ENCODE measurements around the gene SLC27A5.

Gene SLC27A5, protein sequence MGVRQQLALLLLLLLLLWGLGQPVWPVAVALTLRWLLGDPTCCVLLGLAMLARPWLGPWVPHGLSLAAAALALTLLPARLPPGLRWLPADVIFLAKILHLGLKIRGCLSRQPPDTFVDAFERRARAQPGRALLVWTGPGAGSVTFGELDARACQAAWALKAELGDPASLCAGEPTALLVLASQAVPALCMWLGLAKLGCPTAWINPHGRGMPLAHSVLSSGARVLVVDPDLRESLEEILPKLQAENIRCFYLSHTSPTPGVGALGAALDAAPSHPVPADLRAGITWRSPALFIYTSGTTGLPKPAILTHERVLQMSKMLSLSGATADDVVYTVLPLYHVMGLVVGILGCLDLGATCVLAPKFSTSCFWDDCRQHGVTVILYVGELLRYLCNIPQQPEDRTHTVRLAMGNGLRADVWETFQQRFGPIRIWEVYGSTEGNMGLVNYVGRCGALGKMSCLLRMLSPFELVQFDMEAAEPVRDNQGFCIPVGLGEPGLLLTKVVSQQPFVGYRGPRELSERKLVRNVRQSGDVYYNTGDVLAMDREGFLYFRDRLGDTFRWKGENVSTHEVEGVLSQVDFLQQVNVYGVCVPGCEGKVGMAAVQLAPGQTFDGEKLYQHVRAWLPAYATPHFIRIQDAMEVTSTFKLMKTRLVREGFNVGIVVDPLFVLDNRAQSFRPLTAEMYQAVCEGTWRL

DNA sequence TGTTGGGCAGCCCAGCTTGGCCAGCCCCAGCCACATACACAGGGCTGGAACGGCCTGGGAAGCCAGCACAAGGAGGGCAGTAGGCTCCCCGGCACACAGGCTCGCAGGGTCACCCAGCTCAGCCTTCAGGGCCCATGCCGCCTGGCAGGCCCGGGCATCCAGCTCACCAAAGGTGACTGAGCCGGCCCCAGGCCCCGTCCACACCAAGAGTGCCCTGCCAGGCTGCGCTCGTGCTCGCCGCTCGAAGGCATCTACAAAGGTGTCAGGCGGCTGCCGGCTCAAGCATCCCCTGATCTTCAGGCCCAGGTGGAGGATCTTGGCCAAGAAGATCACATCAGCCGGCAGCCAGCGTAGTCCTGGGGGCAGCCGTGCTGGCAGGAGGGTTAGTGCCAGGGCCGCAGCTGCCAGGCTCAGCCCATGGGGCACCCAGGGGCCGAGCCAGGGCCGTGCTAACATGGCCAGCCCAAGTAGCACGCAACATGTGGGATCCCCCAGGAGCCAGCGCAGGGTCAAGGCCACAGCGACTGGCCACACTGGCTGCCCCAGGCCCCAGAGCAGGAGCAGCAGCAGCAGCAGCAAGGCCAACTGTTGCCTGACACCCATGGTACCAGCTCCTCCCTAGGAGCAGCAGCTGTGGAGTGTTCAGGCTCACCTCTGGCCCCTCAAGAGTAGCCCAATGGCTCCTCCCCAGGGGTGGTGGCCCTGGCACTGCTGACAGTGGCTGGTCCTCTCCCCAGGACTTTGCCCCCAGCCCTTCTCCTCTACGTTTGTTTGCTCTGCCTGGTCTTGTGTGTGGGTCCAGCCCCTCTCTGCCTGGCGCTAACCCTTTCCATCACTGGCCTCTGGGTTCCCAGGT lies at the start of gene SLC27A5:
Gene SLC27A5, minus strand, starts transcription at position 640 of the 856 bp plus-strand sequence. Its CDS starts 37 bp downstream, at position 603.
- DNase-seq, result no peak

GRCh38 chr19:58560921-58561320 lies 49.1 kb upstream of the SLC27A5 start:
- DNase-seq, result no peak

DNA sequence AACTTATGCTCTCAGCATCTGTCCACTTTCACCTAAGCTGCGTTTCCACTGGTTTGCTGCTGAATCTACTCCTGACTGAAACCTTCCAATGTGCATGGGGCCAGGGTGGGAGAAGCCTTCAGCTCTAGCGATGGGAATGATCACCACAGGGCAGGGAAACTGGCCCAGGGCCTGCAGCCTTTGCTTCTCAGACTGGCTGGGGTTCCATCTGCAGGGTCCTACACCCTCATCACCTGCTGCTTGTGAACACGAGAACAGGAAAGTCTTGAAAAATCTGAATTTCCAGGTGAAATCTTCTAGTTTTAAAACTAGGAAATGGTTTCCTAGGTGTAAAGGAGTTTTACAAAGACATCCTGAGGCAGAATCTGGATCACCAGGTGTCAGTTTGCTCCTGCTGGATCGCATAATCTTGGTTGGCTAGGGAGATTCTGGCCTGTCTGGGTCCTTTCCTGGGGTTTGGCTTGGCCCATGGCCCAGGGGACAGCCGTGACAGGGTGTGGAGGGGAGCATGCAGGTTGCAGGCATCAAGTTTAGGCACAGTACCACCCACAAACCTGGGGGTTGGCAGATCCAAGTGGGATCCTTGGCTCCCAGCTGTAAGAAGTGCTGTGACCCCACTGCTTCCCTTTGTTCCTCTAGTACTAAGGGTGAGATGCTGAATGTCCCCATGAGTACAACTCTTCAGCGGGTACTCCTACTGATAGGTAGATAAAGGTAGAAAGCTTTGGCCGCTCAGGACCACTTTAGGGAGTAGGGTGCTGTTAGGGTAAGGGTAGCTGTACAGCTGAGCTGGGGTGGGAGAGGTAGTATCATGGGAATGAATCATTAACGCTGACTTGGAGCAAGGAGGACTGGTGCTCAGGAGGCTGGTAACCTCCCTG lies 48.5 kb upstream of the SLC27A5 start:
- DNase-seq, result no peak

DNA sequence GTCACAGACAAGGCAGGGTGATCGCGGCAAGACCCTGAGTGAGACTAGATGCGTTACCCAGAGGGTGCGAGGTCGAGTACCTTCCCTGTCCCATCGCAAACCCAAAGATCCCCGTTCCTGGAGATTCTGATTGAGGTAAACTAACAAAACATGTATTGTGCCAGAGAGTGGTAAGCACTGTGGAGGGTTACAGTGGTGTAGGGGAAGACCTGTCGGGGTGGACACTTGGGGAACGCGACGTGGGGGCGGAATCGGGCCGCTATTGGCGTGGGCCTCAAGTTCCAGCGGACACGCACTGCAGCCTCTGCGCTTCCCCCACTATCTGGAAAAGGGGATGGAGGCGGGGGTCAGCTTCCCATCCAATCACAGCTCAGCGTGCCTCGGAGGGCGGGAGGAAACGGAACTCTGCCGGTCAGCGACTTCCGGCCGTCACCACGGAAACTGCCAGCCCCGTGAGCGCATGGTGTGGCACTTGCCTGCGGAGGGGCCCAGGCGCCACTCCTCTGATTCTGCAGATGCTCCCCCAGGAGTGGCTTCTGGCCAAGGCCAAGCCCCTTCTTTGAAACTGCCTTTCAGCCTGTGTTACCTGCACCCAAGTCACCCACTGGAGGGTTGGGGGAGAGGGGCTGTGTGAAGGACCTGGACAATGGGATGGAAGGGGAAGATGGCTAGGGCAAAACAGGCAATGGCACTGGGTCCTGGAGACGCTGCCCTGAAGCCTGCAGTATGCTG lies 47.6 kb upstream of the SLC27A5 start:
- DNase-seq, result peak; percentile 35

DNA sequence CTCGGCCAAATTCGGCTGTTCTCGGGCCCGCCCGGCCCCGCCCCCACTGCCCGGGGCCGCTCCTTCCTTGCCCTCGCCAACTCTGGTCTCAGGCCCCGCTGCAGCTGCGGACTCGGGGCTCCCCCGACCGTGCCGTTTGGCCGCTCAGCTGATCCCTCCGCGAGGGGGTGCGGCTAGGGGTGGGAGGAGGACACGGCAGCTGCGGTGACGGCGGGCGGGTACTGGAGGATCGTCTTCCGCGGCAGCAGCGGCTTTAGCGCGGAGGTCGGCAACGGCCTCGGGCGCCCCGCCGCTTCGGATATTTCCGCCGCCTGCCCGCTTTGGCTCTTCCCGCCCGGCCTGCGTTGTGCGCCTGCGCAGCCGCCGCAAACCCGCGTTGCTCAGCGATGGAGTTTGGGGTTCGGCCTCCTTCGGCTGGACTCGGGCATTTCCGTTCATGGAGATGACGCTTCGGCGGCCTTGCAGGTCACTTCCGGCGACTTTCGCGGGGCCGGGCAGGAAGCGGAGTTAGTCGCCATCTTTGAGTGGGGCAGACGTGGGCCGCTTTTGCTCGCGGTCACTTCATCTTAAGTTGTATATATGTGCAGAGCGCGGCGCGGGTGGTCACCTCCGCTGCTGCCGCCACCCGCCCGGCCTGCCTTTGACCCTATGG lies 47.0 kb upstream of the SLC27A5 start:
- DNase-seq, result peak; percentile 98

GRCh38 chr19:58558066-58558622 lies 46.4 kb upstream of the SLC27A5 start, which contains the start of gene UBE2M:
TSS of gene UBE2M (minus strand) at chr19:58558611. CDS start at chr19:58558381, 230 bp downstream.
- peak; percentile 44 for DNase-seq

DNA sequence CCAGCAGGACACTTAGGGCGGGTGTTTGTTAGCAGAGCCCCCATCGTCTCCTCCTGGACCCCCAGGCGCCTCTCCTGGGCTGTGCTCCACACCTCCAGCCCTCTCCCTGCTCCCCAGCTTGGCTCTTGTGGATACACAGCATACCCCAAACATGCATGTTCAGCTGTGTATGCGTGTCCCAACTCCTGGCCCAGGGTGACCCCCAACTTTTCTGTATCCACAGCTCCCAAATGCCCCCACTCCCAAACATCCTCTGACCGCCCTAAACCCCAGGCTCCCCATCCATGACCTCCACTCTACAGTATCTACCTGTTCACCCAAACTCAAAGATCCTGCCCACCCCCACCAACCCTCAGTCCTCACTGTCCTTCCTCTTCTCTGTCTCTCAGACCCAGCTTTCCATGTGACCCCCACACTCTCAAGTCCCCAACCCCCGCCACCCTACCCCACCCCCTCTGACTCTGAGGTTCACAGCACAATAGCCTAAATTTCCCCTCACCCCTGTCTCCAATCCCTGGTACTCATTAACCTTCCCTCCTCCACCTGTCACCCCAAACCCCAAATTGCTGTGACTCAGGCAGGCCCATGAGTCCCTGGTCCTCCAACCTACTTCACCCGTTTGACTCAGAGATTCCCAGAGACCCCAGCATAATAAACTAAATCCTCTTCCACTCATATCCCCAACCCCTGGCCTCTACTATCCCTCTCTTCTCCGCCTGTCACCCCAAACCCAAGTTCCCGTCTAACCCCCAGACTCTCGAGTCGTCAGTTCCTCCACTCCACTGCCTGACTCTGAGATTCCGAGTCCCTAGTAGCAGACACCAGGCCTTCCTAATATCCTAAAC lies 45.7 kb upstream of the SLC27A5 start:
- no peak for DNase-seq

- DNase-seq, result no peak
Measured at GRCh38 chr19:58556622-58557220, 44.9 kb upstream of the SLC27A5 start.

- DNase-seq, result no peak
Measured at GRCh38 chr19:58555920-58556621, 44.3 kb upstream of the SLC27A5 start.

DNA sequence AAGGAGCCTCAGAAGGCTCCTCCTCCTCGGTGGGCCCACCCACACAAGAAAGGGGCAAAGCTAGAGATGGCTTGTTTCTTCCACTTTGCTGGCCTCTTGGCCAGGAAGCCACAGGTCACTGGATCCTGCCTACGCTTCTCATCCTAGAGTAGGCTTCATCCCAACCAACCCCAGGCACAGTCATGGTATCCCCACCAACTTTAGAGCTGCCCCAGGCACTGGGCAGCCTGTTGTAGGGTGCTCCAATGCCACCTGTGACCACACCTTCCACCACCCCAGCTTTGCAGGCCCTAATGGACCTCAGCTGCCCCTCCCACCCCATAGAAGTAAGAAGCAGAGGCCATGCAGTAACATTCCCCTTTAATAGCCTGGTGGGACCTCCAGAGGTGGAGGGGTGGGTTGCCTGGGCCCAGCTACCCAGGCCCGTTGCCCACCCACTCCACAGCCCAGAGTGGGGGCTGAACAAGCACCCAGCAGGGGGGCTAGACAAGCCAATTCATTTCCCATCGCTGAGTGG lies 43.6 kb upstream of the SLC27A5 start:
- DNase-seq, result no peak

DNA sequence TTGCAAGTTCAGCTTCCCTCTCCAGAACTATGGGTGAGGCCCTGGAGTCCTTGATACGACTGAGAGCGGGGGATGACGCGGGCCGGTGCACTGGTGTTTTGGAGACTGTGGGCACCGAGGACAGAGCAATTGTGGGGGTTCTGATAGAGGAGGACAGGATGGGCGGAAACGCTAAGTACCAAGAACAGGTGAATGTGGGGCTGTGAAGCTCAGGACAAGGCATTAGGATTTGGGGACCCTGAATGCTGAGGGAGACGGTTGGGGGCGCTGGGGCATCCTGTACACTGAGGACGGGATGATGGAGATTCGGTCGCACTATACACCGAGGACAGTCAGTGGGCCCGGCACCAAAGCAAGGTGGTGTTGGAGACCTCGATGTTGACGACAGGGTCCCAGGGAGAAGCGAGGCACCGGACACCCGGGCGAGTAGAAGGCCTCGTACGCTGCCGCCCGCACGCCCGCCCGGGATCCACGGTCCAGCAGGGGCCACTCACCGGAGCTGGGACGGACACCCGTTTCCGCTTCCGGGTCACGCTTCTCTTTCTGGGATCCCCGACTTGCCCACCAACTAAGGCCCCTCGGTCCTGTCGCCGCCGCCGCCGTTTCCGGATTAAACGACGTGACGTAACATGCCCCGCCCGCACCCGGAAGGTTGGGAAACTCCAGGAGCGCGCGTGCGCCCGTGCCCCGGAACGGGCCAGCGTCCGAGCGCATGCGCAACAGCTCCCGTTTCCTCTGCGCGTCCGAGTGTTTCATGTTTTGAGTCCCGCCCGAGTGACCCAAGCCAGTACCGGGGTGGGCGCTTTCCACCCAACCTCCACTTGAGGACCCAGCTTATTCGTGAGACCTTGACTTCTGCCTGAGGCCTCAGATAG lies 42.9 kb upstream of the SLC27A5 start, which contains the start of gene CHMP2A:
Gene CHMP2A, minus strand, starts transcription at position 612 of the 875 bp plus-strand sequence. CDS start 893 bp downstream, outside the sequence.
- DNase-seq, result peak; percentile 95

GRCh38 chr19:58553799-58554493 lies 42.2 kb upstream of the SLC27A5 start:
- DNase-seq, result no peak

DNA sequence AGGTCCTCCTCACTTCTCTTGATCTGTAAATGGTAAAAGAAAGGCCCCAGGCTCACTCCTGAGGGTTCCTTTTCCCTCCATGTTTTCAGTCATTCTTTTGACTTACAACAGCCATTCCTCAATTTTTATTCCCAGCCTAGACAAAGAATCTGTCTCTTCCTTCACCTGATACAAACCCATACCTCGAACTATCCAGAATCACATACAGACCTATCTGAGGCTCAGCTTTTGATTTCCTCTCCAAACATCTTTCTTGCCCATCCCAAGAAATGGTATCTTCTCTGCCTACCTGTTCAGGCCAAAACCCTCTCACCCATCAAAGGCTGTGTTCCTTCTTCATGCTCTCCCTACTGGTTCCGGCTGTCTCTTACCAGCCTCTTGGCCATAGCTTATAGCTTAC lies 40.9 kb upstream of the SLC27A5 start:
- no peak for DNase-seq

DNA sequence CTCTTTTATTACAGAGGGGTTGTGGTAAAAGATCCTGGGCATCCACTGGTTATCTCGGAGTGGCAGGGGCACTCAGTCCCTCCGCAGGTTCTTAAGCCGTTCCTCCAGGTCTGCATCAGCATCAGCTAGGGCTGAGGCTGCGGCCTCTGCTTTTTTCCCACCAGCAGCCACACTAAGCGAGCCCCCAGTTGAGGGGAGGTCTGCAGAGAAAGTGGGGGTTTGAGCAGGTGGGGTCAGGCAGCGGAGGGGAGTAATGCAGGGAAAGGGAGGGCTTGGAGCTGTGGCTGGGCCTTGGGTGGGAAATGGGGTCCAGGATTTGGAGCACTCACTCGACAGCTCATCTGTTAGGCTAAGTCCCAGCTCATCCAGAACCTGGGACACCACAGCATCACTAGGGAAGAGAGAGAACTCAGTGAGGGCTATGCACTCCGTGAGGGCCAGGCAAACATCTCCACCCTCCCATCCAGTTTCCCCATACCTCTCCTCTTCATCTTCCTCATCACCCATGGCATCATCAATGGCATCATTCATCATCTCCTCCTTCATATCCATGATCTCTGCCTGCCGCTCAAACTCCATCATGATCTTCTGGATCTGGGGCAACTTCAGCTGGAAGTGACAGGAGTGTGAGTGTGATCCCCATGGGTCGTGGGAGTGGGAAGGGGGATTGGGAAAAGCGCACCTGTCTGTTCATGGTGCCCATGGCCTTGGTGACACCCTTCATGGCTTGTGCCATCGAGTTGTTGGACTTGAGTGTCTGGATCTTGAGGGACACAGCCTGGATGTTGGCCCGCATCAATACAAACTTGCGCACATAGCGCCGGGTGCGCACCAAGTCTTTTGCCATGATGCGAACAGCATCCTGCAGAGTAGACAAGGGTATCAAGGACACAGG lies 40.0 kb upstream of the SLC27A5 start:
- no peak for DNase-seq

- DNase-seq, result no peak
Measured at GRCh38 chr19:58551123-58551497, 39.3 kb upstream of the SLC27A5 start.
